Urinary bladder (tissue), 4 donors: ENCODE measurements around the gene GAB2. TPM values are rescaled to one million over a fixed set of nuclear protein-coding genes. Genes with fewer than 3 reads are reported as not detected.
"Not testable (repeated sequence)": the region's sequence is repeated elsewhere in the genome, so short reads cannot be mapped to it uniquely, and the experiment has no call there.

Experiments
- DNase-seq: peaks from one replicate; pipeline ENCODE4 v3.0.0-alpha.2; 2015; ENCODE audit errors: extremely low spot score
- H3K27ac ChIP-seq: one replicate; pipeline ENCODE4 v1.5.1; 2013; ENCODE audit warnings: low read depth, mild to moderate bottlenecking, moderate library complexity
- H3K36me3 ChIP-seq: one replicate; pipeline ENCODE4 v1.6.1; 2013; ENCODE audit warnings: mild to moderate bottlenecking, moderate library complexity; ENCODE audit not compliant: insufficient read depth
- H3K4me1 ChIP-seq: one replicate; pipeline ENCODE4 v1.6.1; 2013; ENCODE audit warnings: mild to moderate bottlenecking, moderate library complexity; ENCODE audit not compliant: insufficient read depth
- H3K4me3 ChIP-seq: one replicate; pipeline ENCODE4 v1.5.1; 2013; ENCODE audit warnings: low read depth, low read length
- WGBS: extraction: QIAGEN DNeasy Blood & Tissue Kit; methylation state at CpG from one replicate; pipeline ENCODE4 v1.1.7; 2013; 5-methylcytosine and 5-hydroxymethylcytosine counted together
- polyA plus RNA-seq: library from polyadenylated mRNA; stranded (reverse); fragments of 200-250 nt; gene quantifications from one replicate; pipeline ENCODE4 v1.2.3, GENCODE V29; 2013
- total RNA-seq: library from RNA; depleted of rRNA; stranded (reverse); fragments of >200 nt; gene quantifications from one replicate; pipeline ENCODE4 v1.2.3, GENCODE V29; 2014
- donor health status: healthy with polysubstance abuse.
- donor health status: healthy.

The GAB2 gene, protein sequence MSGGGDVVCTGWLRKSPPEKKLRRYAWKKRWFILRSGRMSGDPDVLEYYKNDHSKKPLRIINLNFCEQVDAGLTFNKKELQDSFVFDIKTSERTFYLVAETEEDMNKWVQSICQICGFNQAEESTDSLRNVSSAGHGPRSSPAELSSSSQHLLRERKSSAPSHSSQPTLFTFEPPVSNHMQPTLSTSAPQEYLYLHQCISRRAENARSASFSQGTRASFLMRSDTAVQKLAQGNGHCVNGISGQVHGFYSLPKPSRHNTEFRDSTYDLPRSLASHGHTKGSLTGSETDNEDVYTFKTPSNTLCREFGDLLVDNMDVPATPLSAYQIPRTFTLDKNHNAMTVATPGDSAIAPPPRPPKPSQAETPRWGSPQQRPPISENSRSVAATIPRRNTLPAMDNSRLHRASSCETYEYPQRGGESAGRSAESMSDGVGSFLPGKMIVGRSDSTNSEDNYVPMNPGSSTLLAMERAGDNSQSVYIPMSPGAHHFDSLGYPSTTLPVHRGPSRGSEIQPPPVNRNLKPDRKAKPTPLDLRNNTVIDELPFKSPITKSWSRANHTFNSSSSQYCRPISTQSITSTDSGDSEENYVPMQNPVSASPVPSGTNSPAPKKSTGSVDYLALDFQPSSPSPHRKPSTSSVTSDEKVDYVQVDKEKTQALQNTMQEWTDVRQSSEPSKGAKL
- 16.8 TPM for total RNA-seq
- polyA plus RNA-seq, result 13.2 TPM

DNA sequence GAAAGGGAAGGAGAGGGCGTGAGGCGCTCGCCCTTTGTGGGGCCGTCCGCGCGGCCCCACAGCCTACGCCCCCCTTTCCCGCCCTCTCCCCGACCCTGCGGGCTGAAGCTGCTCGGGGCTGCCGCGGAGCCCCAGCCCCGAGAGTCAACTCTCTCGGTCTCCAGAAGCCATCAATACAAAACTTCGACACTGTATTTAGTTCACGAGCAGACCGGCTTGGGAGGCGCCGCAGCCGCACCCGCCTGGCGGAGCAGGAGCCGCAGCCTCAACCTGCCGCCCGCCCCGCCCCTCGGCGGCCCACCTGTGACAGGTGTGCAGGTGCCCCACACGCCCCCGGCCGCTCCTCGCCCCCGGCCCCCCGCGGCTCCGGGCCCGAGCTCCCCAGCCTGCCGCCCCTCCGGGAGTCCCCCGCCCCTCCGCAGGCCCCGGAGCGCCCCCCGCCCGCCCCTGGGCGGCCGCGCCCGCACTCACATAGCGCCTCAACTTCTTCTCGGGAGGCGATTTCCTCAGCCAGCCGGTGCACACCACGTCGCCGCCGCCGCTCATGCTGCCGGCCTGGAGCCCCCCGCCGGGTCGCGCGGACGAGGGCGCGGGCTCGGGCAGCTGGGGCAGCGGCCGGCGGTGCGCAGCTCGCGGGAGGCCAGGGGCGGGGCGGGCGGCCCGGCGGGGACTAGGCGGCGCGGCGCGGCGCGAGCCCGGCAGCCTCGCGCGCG lies at the start of gene GAB2:
TSS of gene GAB2 (minus strand) at position 646 of the 713 bp plus-strand sequence. CDS start at position 546, 100 bp downstream.
- H3K4me1 ChIP-seq, result no peaks in the 10 kb centered on the region
- WGBS, result under 1% methylated on average over 93 of the region's 93 CpGs
- H3K36me3 ChIP-seq, result no peaks in the 10 kb centered on the region
- H3K27ac ChIP-seq, result peak within 1 kb of the TSS; percentile 97
- H3K4me3 ChIP-seq, result peak within 1 kb of the TSS; percentile 94
- no peak for DNase-seq

DNA sequence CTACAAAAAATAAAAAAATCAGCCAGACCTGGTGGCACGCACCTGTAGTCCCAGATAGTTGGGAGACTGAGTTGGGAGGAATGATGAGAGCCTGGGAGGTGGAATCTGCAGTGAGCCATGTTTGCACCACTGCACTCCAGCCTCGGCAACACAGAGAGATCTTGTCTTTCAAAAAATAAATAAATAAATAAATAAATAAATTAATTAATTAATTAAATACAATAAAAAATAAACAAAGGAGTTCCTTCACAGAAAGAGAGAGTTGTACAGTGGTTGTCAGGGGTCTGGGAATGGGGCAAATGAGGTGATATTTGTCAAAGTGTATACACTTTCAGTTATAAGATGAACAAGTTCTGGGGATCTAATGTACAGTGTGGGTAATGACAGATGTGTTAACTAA lies 49.8 kb upstream of the GAB2 start:
- DNase-seq, result no peak
- no peaks in the 10 kb centered on the region for H3K4me1 ChIP-seq
- H3K4me3 ChIP-seq, result no peak overlapping the region
- WGBS, result 94% methylated on average over 2 of the region's 2 CpGs
- no peaks in the 10 kb centered on the region for H3K36me3 ChIP-seq
- H3K27ac ChIP-seq, result no peak overlapping the region

DNA sequence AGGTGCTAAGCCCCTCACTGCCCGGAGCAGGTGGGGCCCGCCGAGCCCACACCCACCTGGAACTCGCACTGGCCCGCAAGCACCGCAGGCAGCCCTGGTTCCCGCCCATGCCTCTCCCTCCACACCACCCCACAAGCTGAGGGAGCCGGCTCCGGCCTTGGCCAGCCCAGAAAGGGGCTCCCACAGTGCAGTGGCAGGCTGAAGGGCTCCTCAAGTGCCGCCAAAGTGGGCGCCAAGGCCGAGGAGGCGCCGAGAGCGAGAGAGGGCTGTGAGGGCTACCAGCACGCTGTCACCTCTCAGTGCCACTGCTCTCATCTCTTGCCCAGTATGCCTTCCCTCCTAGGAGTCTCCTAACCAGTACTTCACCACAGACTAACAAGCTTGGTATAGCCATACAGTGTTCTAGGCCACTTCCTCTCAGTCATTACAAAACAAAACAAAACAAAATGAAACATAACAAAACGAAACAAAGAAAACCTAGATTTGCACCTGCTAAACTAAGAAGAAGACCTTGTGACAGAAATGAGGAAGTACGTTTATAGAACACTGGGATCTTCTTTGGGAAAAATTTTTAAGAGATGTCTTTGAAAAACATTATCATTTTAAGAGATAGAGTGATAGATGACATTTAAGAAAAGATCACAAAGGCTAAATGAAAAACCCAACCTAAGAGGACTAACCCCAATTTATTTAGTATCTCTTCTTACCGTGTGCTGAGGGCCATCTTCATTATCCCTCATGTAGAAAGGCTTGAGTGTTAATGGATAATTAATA lies 47.7 kb upstream of the GAB2 start:
- 95% methylated on average over 19 of the region's 19 CpGs for WGBS
- no peak overlapping the region for H3K27ac ChIP-seq
- DNase-seq, result no peak
- H3K4me3 ChIP-seq, result no peak overlapping the region
- H3K4me1 ChIP-seq, result no peaks in the 10 kb centered on the region
- peaks cover 2% of the 10 kb centered on the region for H3K36me3 ChIP-seq

DNA sequence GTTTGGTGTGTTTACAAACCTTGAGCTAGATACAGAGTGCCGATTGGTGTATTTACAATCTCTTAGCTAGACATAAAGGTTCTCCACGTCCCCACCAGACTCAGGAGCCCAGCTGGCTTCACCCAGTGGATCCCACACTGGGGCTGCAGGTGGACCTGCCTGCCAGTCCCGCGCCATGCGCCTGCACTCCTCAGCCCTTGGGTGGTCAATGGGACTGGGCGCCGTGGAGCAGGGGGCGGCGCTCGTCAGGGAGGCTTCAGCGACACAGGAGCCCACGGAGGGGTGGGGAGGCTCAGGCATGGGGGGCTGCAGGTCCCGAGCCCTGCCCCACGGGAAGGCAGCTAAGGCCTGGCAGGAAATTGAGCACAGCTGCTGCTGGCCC lies 47.2 kb upstream of the GAB2 start:
- H3K27ac ChIP-seq, result not testable (repeated sequence)

DNA sequence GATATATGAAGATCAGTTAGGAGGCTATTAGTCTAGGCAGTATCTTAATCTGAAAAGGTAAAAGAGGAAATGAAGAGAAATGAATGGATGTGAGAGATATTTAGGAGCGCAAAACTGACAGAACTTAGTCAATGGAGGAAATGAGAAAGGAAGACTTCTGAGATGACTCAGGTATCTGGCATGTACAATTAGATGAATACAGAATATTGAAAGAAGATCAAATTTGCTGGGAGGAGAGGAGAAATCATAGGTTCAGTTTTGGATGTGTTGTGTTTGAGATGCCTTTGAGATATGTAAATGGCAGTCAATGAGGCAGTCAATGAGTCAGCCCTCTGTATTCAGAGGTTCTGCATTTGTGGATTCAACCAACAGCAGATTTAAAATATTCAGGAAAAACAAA lies 42.9 kb upstream of the GAB2 start:
- WGBS, result 100% methylated on average over 1 of the region's 1 CpG

More for the DNA sequence above, 47.2 kb upstream of the GAB2 start:
- not testable (repeated sequence) for H3K36me3 ChIP-seq, DNase-seq, H3K4me3 ChIP-seq, H3K4me1 ChIP-seq
- WGBS, result 92% methylated on average over 14 of the region's 14 CpGs

DNA sequence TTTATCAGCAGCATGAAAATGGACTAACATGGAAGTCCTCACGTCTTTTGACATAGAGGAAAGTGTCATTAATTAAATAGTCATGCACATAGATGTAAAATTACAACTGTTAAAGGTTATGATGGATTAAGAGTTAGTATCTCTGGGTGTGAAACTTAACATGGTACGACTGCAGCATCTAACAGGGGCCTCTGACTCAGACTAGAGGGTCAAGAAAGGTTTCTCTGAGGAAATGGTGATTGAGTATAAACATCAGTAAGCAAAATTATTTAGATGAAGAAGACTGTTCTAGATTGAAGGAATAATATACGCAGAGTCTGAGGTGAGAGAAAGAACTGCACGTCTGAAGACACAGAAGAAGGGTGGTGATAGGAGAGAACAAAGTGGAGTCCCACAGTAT lies 42.1 kb upstream of the GAB2 start:
- no peaks in the 10 kb centered on the region for H3K4me1 ChIP-seq
- whole genome bisulfite sequencing, result 91% methylated on average over 4 of the region's 4 CpGs
- peaks cover 2% of the 10 kb centered on the region for H3K36me3 ChIP-seq
- DNase-seq, result no peak
- no peak overlapping the region for H3K27ac ChIP-seq
- H3K4me3 ChIP-seq, result no peak overlapping the region

More for the DNA sequence above, 42.9 kb upstream of the GAB2 start:
- Histone ChIP-seq H3K27ac (no peak overlapping the region), H3K36me3 (peaks cover 2% of the 10 kb centered on the region), H3K4me3 (no peak overlapping the region), H3K4me1 (no peaks in the 10 kb centered on the region)
- no peak for DNase-seq

DNA sequence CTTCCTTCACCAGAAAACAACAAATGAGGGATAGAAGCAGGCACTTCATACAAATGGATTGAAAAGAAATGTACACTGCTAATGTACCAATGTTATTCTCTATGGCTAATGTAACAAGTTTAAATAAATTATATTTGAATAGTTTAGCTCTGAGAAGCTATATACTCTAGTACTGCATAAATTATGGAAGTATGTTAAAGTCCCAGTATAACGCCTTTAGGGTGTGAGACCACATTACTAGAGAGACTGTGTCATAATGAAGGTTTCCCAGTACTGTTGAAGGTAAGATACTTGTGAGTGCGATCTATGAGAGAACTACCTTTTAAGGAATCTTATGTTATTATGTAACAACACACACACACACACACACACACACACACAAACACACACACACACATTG lies 39.8 kb upstream of the GAB2 start:
- WGBS, result 72% methylated on average over 2 of the region's 2 CpGs

DNA sequence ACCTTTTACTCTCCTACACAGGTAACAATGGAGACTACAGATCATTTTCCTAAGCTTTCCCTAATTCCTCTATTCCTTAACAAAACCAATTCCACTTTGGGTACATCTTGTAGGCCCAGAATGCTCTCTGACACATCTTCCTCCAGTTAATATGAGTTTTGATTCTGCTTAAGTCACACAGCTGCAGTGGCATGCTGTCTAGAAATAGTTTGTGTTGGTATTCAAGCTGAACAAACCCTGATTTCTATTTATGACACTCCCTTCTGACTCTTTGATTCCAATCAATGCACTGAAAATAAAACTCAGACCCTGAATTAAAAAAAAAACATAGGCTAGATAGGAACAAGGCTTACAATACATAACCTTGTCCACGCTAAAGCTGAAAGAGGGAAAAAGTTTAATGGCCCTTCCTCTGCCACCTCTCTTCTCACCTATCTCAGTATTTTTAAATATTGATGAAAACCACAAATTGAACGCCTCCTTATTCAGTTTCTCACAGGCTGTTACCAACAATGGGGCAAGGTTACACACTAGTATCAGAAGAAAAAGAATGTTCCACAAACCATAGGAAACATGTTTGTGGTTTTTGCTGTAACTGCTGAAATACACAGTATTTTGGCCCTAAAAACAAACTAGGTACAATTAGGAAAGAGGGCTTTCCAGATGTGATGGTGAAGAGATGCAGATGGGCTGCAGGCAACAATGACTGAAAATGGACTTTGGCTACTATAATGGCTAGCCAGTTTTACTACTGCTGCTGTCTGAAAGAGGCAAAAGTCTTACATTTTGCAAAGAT lies 35.7 kb upstream of the GAB2 start:
- no peak overlapping the region for H3K4me3 ChIP-seq
- no peak overlapping the region for H3K27ac ChIP-seq
- peaks cover 2% of the 10 kb centered on the region for H3K36me3 ChIP-seq
- DNase-seq, result no peak
- no peaks in the 10 kb centered on the region for H3K4me1 ChIP-seq
- 88% methylated on average over 2 of the region's 2 CpGs for WGBS

More for the DNA sequence above, 39.8 kb upstream of the GAB2 start:
- DNase-seq, result no peak
- Histone ChIP-seq H3K4me3 (no peak overlapping the region), H3K36me3 (peaks cover 2% of the 10 kb centered on the region), H3K4me1 (no peaks in the 10 kb centered on the region), H3K27ac (no peak overlapping the region)

DNA sequence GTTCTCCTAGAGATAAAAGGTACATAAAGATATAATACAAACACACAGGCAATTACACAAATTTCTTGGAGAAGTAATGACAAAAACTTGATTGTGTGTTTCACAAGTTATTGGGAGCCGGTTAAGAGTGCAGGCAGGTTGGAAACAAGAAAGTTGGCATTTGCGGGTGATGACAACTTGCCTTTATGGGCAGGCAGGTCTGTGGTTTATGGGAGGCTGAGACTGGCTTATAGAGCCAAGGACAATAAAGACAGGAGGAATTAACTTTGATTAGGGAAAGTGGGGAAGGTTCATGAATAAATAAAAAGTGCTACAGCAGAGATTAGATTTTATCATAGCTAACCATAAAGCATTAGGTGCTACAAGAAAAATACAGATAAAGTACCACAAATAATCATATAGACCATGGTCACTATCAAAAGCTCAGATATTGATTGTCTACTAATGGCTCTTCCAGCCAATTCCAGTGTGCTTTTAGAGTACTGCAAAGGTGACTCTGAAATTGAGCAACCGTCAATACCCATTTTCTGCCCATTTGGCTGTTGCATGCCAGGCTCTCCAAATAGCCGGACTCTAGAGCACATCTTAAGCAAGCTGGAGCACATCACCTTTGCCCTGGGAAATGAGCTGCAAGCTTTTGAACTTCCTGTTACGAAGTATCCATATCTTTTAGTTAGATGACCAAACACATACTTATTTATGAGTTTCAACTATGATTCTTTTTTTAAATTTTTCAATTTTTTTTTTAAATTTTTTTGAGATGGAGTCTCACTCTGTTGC lies 33.9 kb upstream of the GAB2 start:
- WGBS, result 88% methylated on average over 5 of the region's 5 CpGs
- no peak overlapping the region for H3K27ac ChIP-seq
- H3K4me3 ChIP-seq, result no peak overlapping the region
- no peak for DNase-seq
- no peaks in the 10 kb centered on the region for H3K4me1 ChIP-seq
- peaks cover 2% of the 10 kb centered on the region for H3K36me3 ChIP-seq

DNA sequence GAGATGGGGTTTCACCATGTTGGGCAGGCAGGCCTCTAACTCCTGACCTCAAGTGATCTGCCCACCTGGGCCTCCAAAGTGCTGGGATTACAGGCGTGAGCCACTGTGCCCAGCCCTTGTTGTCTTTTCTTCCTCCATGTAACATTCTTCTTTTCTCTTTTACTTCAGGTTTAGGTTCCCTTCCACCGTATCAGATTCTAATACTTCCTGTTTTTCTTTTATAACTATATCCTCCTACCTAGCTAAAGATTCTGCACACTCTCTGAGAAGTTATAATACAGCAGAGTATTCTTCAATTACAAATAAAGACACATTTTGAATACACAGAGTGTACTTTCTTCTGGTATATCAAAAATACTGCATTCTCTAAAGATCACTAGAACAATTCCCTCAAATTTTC lies 33.2 kb upstream of the GAB2 start:
- Histone ChIP-seq H3K4me3 (no peak overlapping the region), H3K4me1 (no peaks in the 10 kb centered on the region), H3K27ac (no peak overlapping the region), H3K36me3 (peaks cover 2% of the 10 kb centered on the region)
- 77% methylated on average over 2 of the region's 2 CpGs for WGBS
- DNase-seq, result no peak

DNA sequence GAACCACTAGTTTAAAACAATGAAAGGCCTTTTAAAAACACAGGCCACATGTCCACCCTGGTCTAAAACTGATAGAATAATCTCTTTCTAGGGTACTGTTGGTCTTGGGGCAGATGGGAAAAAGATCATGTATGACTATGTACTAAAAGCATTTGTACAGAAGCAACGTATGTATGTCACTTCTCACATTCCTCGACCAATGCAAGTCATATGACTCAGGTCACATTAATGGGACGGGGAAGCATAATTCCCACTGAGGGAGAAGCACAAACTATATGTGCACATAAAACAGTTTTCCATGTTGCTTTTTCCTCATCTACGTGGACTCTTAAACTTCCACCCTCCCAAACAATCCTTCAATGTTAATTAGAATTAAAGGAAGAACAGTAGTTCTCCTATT lies 32.2 kb upstream of the GAB2 start:
- H3K4me1 ChIP-seq, result no peaks in the 10 kb centered on the region
- no peak overlapping the region for H3K27ac ChIP-seq
- DNase-seq, result no peak
- no peak overlapping the region for H3K4me3 ChIP-seq
- 90% methylated on average over 4 of the region's 4 CpGs for WGBS
- H3K36me3 ChIP-seq, result peaks cover 2% of the 10 kb centered on the region

DNA sequence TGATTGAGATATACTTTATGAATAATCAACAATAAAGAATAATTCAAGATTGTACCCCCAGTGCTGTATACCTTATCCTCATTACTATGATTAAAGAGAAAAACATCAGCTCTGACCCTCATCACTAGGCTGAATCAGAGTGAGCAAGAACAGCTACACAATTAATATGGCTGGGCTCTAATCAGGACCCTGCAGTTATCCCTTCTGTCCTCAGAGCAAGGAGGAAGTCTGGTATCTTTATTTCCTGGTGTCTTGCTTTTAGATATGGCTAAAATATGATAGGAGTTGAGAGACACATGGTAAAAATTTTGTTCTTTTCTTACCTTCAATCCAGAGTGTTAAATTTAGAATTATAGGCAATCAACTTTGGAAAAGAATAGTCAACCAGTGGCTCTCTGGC lies 28.6 kb upstream of the GAB2 start:
- H3K36me3 ChIP-seq, result peaks cover 2% of the 10 kb centered on the region
- no peak for DNase-seq
- H3K4me1 ChIP-seq, result no peaks in the 10 kb centered on the region
- no peak overlapping the region for H3K4me3 ChIP-seq
- H3K27ac ChIP-seq, result no peak overlapping the region
